GM21367 (cell line): Measurements from ENCODE around the gene SNRPD3.

Source experiments
- ATAC-seq: cut with Tn5 transposase; IDR thresholded peaks from one replicate; pipeline ENCODE4 v1.9.1; 2021; ENCODE audit not compliant: unreplicated experiment

Gene SNRPD3

DNA sequence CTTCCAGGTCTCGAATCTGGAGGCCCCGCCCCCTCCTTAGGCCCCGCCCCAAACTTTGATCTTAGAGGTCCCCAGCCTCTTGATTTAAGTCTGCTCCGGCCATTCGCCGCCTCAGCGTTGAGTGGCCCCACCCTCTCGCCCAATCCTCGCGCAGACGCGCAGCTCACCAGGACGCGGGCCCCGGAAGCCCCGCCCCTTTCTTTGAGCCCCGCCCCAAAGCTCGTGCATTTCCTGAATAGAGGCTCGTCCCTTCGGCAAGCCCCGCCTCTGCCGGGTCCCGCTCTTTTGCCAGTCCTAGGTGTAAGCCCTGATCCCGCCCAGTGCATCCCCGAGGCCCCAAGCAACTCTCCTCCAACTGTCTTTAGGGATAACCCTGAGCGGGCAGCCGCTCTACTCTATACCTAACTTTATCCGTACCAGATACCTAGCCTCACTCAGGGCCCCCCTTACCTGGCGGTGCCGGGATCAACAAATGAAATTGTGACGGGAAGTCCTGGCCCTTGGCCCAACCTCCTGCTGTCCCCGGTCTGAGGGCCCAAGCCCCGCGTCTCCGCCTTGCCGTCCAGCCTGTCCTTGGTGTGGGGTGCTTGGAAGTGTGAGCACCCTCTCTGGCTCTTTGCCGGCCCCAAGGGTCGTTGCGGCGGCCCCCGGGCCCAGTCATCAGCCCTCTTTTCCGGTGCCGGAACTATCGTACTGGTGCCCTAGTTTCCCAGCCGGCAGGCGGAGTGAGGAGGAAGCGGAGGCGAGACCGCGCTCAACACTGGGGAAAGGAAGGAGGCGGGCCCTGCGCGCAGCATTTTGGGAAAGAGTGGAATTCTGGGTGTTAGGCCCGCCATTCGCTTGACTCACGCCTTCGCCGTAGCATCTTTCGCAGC is at the start of gene SNRPD3:
Gene SNRPD3 (plus strand): TSS at position 835 of the 875 bp plus-strand sequence. CDS start 1,676 bp downstream, outside the sequence.
- peak; percentile 52 for ATAC-seq

DNA sequence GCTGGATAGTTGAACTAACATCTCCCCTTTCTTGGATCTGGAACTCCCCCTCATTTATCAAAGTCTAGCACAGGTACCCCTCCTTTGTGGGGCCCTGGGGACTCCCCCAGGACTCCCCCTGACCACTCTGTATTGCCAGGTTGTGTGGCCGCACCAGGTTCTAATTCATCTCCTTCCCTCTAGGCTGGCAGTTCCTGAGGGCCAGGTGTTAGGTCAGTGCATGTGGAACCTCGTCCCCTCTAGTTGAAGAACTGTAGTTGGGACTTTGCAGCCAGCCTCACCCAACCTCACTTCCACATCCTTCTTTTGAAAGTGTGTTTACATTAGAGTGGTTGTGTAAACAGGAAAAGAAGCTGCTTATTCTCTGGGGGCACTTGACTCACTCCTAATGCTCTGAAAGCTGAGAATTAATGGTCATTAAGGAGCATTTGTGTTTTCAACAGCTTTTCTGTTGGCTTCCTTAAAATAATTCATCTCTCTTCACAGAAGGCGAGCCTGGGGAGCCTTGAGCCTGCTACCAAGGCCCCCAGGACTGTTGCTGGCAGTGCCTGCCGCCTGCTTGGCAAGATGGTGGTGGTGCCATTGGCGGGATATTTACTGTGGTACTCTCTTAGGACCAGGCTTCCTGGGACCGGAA is 48.9 kb upstream of the SNRPD3 start:
- no peak for ATAC-seq

DNA sequence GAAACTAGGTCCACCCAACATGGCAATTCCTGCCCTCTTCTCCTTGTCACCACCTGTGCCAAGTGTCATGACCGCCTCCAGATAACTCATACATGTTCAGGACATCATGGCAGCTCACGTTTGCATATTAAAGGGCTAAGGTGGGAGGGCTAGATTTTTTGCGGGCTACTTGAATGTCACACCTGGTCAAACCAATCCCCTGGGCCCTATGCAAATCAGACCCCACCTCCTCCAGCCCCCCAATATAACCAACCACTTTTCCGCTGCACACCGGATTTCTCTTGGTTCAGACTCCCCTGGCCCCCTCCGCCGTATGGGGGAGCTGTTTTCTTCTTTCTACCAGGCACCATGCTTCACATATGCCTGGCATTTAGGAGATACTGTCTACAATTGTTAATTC is 48.1 kb upstream of the SNRPD3 start:
- no peak for ATAC-seq

GRCh38 chr22:24510637-24511625 is 44.9 kb upstream of the SNRPD3 start:
- no peak for ATAC-seq

- no peak for ATAC-seq
These were observed 43.8 kb upstream of the SNRPD3 start for GRCh38 chr22:24512043-24512442.

DNA sequence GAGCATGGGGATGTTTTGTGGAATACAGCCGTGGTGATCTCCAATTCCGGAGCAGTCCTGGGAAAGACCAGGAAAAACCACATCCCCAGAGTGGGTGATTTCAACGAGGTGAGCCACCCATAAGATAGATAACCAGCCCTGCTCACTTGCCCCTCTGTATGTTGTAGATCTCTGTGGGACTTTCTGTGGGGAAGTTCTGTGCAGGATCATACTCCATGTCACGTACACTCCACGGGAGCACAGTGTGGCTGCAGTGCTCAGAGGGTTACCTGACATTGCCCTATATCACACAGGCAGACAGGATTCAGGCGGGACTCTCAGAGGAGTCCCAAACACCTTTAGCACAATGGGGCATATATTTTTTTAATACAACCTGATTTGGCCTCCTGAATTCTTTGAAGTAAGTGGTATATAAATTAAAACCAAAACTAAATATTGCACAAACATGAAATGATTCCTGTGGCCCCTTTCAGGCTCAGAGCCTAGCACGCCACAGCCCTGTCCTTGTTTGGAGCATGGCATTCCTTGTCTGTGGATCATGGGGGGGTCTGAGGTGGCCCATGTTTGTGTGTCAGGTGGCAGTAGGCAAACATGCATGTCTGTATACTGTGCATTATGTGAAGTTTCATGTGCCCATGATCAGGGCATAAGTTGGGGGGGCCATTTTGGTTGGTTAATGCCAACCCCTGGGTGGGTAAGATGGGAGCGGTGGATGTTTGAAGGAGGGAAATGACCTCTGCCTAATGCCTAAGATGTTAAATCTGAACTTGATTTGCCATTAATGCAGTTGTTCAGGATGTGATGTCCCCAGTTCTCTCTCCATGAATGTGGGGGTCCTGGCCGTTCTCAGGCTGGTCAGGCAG is 42.2 kb upstream of the SNRPD3 start:
- ATAC-seq: no peak

- ATAC-seq: no peak
These were observed 41.4 kb upstream of the SNRPD3 start for GRCh38 chr22:24514241-24515026.

DNA sequence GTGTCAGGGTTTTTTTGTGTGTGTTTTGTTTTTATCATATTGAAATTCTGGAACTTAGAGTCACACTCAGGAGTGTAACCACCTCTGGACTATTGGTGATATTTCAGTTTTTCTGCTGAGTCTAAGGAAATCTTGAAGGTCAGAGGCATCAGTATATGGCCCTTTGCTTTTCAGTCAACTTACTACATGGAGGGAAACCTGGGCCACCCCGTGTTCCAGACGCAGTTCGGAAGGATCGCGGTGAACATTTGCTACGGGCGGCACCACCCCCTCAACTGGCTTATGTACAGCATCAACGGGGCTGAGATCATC is 40.8 kb upstream of the SNRPD3 start:
- no peak for ATAC-seq

DNA sequence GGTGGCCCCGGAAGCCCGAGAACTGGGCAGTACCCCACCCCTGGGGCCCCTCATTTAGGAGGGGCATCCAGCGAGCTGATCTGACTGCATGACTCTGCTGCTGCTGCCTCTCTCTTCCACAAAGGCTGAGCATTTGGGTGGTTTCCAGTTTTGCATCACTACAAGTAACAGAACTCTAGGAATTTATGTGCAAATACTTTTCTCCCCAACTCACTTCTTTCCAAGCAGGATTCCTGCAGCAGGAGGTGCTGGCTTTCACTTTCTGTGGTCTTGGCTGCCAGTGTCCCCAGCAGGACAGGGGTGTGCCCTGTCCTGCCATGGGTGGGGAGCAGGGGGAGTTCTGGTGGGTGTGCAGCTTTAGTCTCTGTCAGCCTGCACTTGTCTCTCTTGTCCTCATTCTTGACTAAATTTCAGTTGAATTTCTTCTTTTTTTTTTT is 39.5 kb upstream of the SNRPD3 start:
- ATAC-seq: no peak

- ATAC-seq: no peak
These were observed 38.4 kb upstream of the SNRPD3 start for GRCh38 chr22:24517446-24517845.

GRCh38 chr22:24518228-24518627 is 37.6 kb upstream of the SNRPD3 start:
- no peak for ATAC-seq

GRCh38 chr22:24518771-24519485 is 36.9 kb upstream of the SNRPD3 start:
- no peak for ATAC-seq

GRCh38 chr22:24519496-24519895 is 36.3 kb upstream of the SNRPD3 start:
- ATAC-seq: no peak

DNA sequence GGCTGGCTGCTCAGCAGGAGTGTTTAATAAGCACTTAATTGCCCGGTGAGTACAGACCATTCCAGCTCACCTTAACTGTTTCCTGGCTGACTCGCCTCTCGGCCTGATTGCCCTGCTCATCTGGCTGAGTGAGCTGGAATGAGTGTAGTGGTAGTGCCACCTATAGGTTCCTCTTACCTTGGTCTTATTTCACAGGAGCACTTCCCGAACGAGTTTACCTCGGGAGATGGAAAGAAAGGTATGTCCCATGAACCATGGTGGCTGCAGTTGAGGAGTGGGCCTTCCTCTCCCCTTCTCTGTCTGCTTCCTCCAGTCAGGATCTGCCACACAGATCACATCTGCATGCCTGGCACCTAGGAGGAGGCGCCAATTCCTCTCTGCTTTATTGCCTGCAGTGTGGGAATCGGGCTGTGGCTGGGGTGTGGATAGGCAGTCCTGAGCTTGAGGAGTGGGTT is 34.0 kb upstream of the SNRPD3 start:
- no peak for ATAC-seq

- no peak for ATAC-seq
These were observed 31.9 kb upstream of the SNRPD3 start for GRCh38 chr22:24523873-24524272.

GRCh38 chr22:24525416-24526037 is 30.3 kb upstream of the SNRPD3 start:
- ATAC-seq: no peak

GRCh38 chr22:24526191-24526590 is 29.6 kb upstream of the SNRPD3 start:
- no peak for ATAC-seq

DNA sequence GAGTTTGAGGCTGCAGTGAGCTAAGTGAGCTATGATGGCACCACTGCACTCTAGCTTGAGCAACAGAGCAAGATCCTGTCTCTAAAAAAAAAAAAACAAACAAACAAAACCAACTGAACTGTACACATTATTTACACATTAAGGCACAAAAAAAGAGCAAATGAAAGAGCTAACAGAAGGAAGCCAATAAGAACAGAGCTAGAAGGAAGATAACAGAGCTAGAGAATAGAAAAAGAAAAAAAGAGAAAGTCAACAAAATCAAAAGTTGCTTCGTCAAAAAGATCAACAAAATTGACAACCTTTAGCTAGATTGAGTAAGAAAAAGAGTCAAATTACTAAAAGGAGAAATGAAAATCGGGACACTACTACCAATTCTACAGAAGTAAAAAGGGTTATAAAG is 25.9 kb upstream of the SNRPD3 start:
- ATAC-seq: no peak
